PC-9 (cell line): ENCODE results near the gene MACROH2A2.

Source experiments
- EZH2 ChIP-seq: fragments of 200-600 bp; sonication (generic); IDR thresholded peaks from 2 replicates; pipeline ENCODE4 v1.8.0; 2017; ENCODE audit warnings: antibody characterized with exemption, low read depth
- TF ChIP-seq, protein P1 (sequence below): fragments of 200-600 bp; sonication (generic); conservative IDR thresholded peaks from 2 replicates; pipeline ENCODE4 v1.6.1; 2017; ENCODE audit warnings: mixed run types, antibody characterized with exemption, mild to moderate bottlenecking, moderate library complexity

DNA sequence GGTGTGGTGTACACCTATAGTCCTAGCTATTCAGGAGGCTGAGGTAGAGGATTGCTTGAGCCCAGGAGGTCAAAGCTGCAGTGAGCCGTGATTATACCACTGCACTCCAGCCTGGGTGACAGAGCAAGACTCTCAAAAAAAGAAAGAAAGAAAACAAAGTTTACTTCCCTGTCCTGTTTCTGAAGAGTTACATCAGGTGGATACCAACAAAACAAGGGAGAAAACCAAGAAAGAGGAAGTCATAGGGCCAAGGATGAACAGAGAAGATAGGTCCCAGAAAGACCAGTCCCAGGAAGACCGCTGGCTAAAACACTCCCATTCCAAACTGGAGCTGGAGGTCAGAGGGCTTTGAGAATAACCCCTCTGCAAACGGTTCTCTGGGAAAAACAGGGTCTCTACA is 13.5 kb downstream of the MACROH2A2 start:
- TF ChIP-seq, protein P1, sequence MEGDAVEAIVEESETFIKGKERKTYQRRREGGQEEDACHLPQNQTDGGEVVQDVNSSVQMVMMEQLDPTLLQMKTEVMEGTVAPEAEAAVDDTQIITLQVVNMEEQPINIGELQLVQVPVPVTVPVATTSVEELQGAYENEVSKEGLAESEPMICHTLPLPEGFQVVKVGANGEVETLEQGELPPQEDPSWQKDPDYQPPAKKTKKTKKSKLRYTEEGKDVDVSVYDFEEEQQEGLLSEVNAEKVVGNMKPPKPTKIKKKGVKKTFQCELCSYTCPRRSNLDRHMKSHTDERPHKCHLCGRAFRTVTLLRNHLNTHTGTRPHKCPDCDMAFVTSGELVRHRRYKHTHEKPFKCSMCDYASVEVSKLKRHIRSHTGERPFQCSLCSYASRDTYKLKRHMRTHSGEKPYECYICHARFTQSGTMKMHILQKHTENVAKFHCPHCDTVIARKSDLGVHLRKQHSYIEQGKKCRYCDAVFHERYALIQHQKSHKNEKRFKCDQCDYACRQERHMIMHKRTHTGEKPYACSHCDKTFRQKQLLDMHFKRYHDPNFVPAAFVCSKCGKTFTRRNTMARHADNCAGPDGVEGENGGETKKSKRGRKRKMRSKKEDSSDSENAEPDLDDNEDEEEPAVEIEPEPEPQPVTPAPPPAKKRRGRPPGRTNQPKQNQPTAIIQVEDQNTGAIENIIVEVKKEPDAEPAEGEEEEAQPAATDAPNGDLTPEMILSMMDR = no peak
- TF ChIP-seq EZH2 = no peak
